Sigmoid colon (tissue), 7 donors: Measurements from ENCODE around the gene BRD9. TPM values are rescaled to one million over a fixed set of nuclear protein-coding genes. Genes with fewer than 3 reads are reported as not detected.
A peak's percentile ranks its signal among the peaks of the same experiment; 100 is the strongest.
"Not testable (repeated sequence)": the region's sequence is repeated elsewhere in the genome, so short reads cannot be mapped to it uniquely, and the experiment has no call there.

Source experiments
- DNase-seq: peaks from one replicate; pipeline ENCODE4 v3.0.0-alpha.2; 2019
- H3K27ac ChIP-seq, 4 donors: fragments of 200-600 bp; sonication (generic); one replicate each; pipeline ENCODE4 v1.5.1; 2016 to 2019; ENCODE audit warnings: mild to moderate bottlenecking in 1 of 4
- H3K27me3 ChIP-seq, 3 donors: fragments of 200-600 bp; sonication (generic); one replicate each; pipeline ENCODE4 v1.5.1; 2019; ENCODE audit warnings: mild to moderate bottlenecking in 1 of 3
- H3K36me3 ChIP-seq, 4 donors: fragments of 200-600 bp; sonication (generic); one replicate each; pipeline ENCODE4 v1.5.1; 2016 to 2019
- H3K4me1 ChIP-seq, 4 donors: fragments of 200-600 bp; sonication (generic); one replicate each; pipeline ENCODE4 v1.5.1; 2017 to 2019
- H3K4me3 ChIP-seq, 4 donors: fragments of 200-600 bp; sonication (generic); one replicate each; pipeline ENCODE4 v1.5.1; 2017 to 2019; ENCODE audit warnings: mild to moderate bottlenecking in 2 of 4, moderate library complexity in 1 of 4
- H3K9me3 ChIP-seq, 4 donors: fragments of 200-600 bp in 3 of 4; sonication (generic) in 3 of 4; one replicate each; pipeline versions ENCODE4 v1.5.1 to v1.6.1; 2013 to 2019
- CTCF ChIP-seq, 4 experiments: fragments of 450-650 bp in 3 of 4; fragments of 200-600 bp in 1 of 4; IDR thresholded peaks; one replicate each; pipeline ENCODE4 v1.5.1; 2016 to 2019; ENCODE audit warnings: antibody characterized with exemption in 4 of 4, mild to moderate bottlenecking in 3 of 4, moderate library complexity in 2 of 4
- EP300 ChIP-seq, 4 donors: sonication (generic); formaldehyde crosslinking; IDR thresholded peaks; one replicate each; pipeline ENCODE4 v1.6.1; 2017; ENCODE audit warnings: antibody characterized with exemption in 4 of 4
- POLR2A ChIP-seq, 2 donors: fragments of 450-650 bp; IDR thresholded peaks; one replicate each; pipeline ENCODE4 v1.6.1; 2016; ENCODE audit warnings: antibody characterized with exemption in 2 of 2, mild to moderate bottlenecking in 2 of 2, moderate library complexity in 2 of 2
- POLR2AphosphoS5 ChIP-seq, 4 donors: sonication (generic); formaldehyde crosslinking; IDR thresholded peaks; one replicate each; pipeline ENCODE4 v1.6.1; 2017; ENCODE audit warnings: antibody characterized with exemption in 4 of 4
- WGBS, 2 donors: extraction: QIAGEN DNeasy Blood & Tissue Kit; methylation state at CpG; one replicate each; pipeline ENCODE4 v1.1.7; 2013; 5-methylcytosine and 5-hydroxymethylcytosine counted together
- intact Hi-C: fragments of 100-400 bp; cut with DNase I; formaldehyde crosslinking; loops from one replicate; pipeline ENCODE4 v1.15.1; 2023
- polyA plus RNA-seq, 3 donors: library from polyadenylated mRNA; stranded (reverse); fragments of 200-250 nt; gene quantifications; one replicate each; pipeline ENCODE4 v1.2.3, GENCODE V29; 2013
- total RNA-seq, 4 donors: library from RNA; depleted of rRNA; stranded (reverse); fragments of >200 nt; gene quantifications; one replicate each; pipeline ENCODE4 v1.1.0, GENCODE V29; 2016
- donor health status: healthy with polysubstance abuse.
- donor health status: Bipolar disorder and iron deficiency.
- donor health status: healthy.

Gene BRD9
- total RNA-seq (10 to 100 TPM; 21.4 to 38.8 (median 24.6) TPM), polyA plus RNA-seq (10 to 100 TPM; 12.9 to 28.3 (median 14.4) TPM)

- intact Hi-C loops: loop anchor here (2.0 to 5.0 kb wide), 3 partner anchors 108 to 450 kb away; partner anchors contain the start of genes EXOC3 and ZDHHC11B
- H3K36me3 ChIP-seq: peaks cover 11 to 39% (median 22%) of the 10 kb centered on the region in 4 donors
- H3K4me1 ChIP-seq: peaks cover 0 to 26% (median 21%) of the 10 kb centered on the region in 4 donors
- 1% methylated on average over 91 of the region's 91 CpGs for WGBS, 2 donors
- peak within 1 kb of the TSS; percentile 83 to 92 (median 88) for H3K27ac ChIP-seq
- H3K27me3 ChIP-seq: no peaks in the 10 kb centered on the region
- TF ChIP-seq POLR2A (IDR thresholded peaks at IDR 0.05) (no peak), POLR2AphosphoS5 (IDR thresholded peaks at IDR 0.05) (peak in 3 of 4 donors; percentile 26 to 66 (median 64)), EP300 (IDR thresholded peaks at IDR 0.05) (no peak), CTCF (IDR thresholded peaks at IDR 0.05) (no peak)
- H3K4me3 ChIP-seq: peak within 1 kb of the TSS; percentile 76 to 96 (median 89)
- DNase-seq: peak; percentile 88
- no peaks in the 10 kb centered on the region for H3K9me3 ChIP-seq
Observed at GRCh38 chr5:892394-893136, at the start of gene BRD9, which contains the start of gene TRIP13. BRD9 (minus strand) TSS chr5:892801; CDS start chr5:892657, 144 bp downstream. TRIP13 (plus strand) TSS chr5:892884; CDS start chr5:892999, 115 bp downstream.

DNA sequence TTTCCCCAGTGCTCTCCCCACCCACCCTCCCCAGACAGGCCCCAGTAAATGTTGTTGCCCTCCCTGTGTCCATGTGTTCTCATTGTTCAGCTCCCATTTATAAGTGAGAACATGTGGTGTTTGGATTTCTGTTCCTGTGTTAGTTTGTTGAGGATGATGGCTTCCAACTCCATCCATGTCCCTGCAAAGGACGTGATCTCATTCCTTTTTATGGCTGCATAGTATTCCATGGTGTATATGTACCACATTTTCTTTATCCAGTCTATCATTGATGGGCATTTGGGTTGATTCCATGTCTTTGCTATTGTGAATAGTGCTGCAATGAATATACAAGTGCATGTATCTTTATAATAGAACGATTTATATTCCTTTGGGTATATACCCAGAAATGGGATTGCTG is 48.1 kb upstream of the BRD9 start:
- H3K27ac ChIP-seq, H3K27me3 ChIP-seq, intact Hi-C loops, H3K4me1 ChIP-seq, H3K4me3 ChIP-seq, DNase-seq, H3K36me3 ChIP-seq, H3K9me3 ChIP-seq: not testable (repeated sequence)
- 85 to 93% methylated on average over 2 of the region's 2 CpGs for WGBS, 2 donors

- intact Hi-C loops: no loop called here
- WGBS, 2 donors: 75 to 81% methylated on average over 7 of the region's 7 CpGs
- DNase-seq: peak; percentile 34
Observed at GRCh38 chr5:939368-939767, 46.8 kb upstream of the BRD9 start.

GRCh38 chr5:937151-937924 is 44.7 kb upstream of the BRD9 start:
- intact Hi-C loops: no loop called here
- TF ChIP-seq POLR2AphosphoS5 (IDR thresholded peaks at IDR 0.05): no peak
- no peak for TF ChIP-seq POLR2A (IDR thresholded peaks at IDR 0.05)
- TF ChIP-seq EP300 (IDR thresholded peaks at IDR 0.05): no peak
- TF ChIP-seq CTCF (IDR thresholded peaks at IDR 0.05): no peak
- 90% methylated on average over 14 of the region's 14 CpGs for WGBS, 2 donors
- Histone ChIP-seq H3K4me3 (no peak overlapping the region), H3K9me3 (no peaks in the 10 kb centered on the region), H3K4me1 (no peaks in the 10 kb centered on the region), H3K27ac (no peak overlapping the region), H3K36me3 (no peaks in the 10 kb centered on the region), H3K27me3 (no peaks in the 10 kb centered on the region)
- DNase-seq: peak; percentile 40

More at GRCh38 chr5:939368-939767, 46.8 kb upstream of the BRD9 start:
- H3K9me3 ChIP-seq: no peaks in the 10 kb centered on the region
- TF ChIP-seq POLR2AphosphoS5 (IDR thresholded peaks at IDR 0.05) (no peak), CTCF (IDR thresholded peaks at IDR 0.05) (no peak), EP300 (IDR thresholded peaks at IDR 0.05) (no peak), POLR2A (IDR thresholded peaks at IDR 0.05) (no peak)
- no peak overlapping the region for H3K4me3 ChIP-seq
- H3K27ac ChIP-seq: no peak overlapping the region
- no peaks in the 10 kb centered on the region for H3K36me3 ChIP-seq
- H3K4me1 ChIP-seq: no peaks in the 10 kb centered on the region
- H3K27me3 ChIP-seq: no peaks in the 10 kb centered on the region
